NCI-H524 (cell line): ENCODE results near the gene COMMD9.
A peak's percentile ranks its signal among the peaks of the same experiment; 100 is the strongest.

Source experiments
- DNase-seq, 2 experiments: peaks; one replicate each; lab custom pipeline; 2025; lab: John Stamatoyannopoulos, UW

The COMMD9 gene

GRCh38 chr11:36257351-36257750 is 31.9 kb downstream of the COMMD9 start:
- DNase-seq: no peak

GRCh38 chr11:36254713-36255112 is 34.5 kb downstream of the COMMD9 start:
- DNase-seq: no peak

- peak; percentile 96 to 98 for DNase-seq
Measured at GRCh38 chr11:36253238-36253637, 36.0 kb downstream of the COMMD9 start.

DNA sequence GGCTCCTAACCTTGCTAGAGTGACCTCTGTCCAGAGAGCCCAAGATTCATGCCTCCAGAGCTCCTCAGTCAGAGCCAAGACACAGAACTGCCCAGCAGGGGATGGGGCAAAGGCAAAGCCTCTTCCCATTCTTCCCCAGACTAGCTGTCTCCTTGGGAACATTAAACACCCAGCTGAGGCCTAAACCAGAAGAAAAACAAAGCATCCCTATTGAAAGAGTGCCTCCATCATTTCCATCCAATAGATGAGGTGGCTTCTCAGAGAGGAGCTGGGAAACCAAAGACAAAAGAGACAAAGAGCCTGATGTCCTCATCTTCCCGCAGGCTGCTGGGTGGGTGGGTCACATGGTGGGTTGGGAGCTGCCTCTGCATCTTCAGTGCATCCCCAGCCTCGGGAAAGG is 37.4 kb downstream of the COMMD9 start:
- DNase-seq: no peak

GRCh38 chr11:36249246-36249645 is 40.0 kb downstream of the COMMD9 start:
- DNase-seq: no peak

- DNase-seq: peak; percentile 7 to 63
Measured at GRCh38 chr11:36248436-36248835, 40.8 kb downstream of the COMMD9 start.

DNA sequence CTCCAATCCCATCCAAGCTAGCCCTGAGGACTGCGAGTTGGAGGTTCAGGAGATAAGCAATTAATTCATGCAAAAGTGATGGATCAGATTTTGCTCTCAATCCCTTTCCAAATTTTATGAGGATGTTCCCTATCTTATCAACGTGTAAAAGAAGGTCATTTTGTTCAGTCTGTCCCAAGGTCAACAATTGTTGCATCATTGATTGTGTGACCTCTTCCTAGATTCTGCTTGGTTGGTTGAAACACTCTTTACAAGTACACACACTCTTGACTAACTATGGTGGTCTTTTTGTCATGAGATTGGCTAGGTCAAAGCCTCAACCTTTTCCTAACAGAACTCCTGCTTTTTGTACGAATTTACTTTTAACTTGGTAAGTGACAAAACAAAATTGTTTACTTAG is 41.7 kb downstream of the COMMD9 start:
- DNase-seq: no peak

DNA sequence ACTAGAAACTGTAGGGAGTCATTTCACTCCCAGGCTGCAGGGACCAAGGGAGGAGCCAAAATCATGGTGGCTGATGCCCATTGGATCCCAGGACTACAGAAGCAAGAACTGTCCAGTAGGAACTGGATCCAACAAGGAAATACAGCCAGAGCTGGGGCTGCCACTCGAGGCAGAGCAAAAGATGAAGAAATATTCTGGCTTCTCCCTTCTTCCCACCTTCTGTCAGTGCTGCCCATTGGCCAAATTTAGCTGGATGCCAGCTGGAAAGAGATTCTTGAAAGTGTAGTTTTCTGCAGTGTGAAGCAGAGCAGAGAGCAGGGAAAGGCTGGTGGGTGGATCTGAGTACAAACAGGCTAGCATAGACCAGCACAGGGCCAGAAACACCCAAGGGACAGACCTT is 45.6 kb downstream of the COMMD9 start:
- no peak for DNase-seq

DNA sequence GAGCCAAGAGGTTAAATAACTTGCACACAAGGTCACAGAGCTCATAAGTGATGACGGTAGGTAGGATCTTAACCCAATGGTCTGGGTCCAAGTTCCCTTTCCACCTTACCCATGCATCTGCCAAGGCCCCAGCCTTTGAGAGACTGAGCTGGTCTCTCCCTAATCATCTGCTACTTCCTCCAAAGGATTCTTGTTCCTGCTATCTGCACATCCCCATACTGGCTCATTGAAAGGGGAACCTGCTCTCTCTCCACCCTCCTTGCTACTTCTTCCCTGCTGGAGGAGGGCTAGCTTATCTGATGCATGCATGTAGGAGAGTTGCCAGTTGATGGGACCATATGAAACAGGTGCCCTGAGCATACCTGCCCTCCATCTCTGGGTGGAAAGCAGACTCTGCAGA is 47.7 kb downstream of the COMMD9 start:
- no peak for DNase-seq

- DNase-seq: peak in 1 of 2 experiments; percentile 13
Measured at GRCh38 chr11:36240801-36241200, 48.4 kb downstream of the COMMD9 start.

DNA sequence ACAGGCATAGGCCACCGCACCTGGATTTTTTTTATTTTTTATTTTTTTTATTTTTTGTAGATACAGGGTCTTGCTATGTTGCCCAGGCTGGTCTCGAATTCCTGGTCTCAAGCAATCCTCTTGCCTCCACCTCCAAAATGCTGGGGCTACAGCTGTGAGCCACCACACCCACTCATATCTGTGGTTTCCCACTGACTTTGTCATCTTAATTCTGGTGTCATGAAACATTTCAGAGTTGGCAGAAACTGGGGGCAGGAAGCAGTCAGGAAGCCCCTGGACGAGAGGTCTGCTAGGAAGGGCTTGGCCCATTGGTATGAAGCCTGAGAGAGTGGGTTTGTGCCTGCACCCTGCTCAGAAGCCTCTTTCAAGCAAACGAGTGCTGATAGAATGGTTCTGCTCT is 49.1 kb downstream of the COMMD9 start:
- DNase-seq: no peak

DNA sequence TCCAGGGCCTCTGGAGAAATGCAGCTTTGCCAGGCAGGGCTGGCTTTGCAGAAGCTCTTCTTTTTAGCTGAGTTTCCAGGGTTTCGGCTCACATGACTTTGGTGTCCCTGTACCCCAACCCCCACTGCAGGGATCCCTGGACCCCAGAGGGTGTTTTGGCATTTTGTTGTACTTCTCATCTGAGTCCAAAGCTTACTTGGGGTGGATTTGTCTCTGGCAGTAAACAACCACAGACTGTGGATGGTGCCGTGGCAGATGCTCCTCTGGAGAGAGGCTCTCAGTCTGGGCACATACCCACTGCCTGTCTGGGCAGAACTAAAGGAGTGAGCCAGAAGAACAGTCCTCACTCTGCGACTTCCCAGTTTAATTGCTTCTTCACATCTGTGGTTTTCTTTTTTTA is 49.6 kb downstream of the COMMD9 start:
- peak in 1 of 2 experiments; percentile 9 for DNase-seq

- no peak for DNase-seq
Measured at GRCh38 chr11:36238881-36239280, 50.3 kb downstream of the COMMD9 start.

- DNase-seq: no peak
Measured at GRCh38 chr11:36238036-36238631, 51.1 kb downstream of the COMMD9 start.

DNA sequence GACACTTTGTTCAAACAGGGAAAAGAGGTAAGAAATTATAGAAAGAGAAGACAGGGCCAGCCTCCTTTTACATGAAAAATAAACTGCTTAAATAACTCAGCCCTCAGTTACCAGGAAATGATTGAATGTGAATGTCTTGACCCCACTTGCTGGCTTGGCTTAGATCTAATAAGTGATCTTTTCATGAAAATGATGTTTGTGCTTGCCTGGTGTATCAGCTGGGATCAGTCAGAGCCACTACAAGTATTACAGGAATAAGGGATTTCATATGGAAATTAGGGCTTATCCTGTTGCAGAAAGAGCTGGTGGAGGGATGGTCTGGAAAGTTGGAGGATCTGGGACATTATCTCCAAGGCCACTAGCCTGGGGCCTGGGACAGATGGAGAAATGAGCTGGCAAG is 51.8 kb downstream of the COMMD9 start:
- no peak for DNase-seq

GRCh38 chr11:36235750-36236149 is 53.5 kb downstream of the COMMD9 start:
- DNase-seq: no peak

GRCh38 chr11:36234825-36235224 is 54.4 kb downstream of the COMMD9 start:
- DNase-seq: peak in 1 of 2 experiments; percentile 12

- no peak for DNase-seq
Measured at GRCh38 chr11:36233204-36233603, 56.0 kb downstream of the COMMD9 start.

DNA sequence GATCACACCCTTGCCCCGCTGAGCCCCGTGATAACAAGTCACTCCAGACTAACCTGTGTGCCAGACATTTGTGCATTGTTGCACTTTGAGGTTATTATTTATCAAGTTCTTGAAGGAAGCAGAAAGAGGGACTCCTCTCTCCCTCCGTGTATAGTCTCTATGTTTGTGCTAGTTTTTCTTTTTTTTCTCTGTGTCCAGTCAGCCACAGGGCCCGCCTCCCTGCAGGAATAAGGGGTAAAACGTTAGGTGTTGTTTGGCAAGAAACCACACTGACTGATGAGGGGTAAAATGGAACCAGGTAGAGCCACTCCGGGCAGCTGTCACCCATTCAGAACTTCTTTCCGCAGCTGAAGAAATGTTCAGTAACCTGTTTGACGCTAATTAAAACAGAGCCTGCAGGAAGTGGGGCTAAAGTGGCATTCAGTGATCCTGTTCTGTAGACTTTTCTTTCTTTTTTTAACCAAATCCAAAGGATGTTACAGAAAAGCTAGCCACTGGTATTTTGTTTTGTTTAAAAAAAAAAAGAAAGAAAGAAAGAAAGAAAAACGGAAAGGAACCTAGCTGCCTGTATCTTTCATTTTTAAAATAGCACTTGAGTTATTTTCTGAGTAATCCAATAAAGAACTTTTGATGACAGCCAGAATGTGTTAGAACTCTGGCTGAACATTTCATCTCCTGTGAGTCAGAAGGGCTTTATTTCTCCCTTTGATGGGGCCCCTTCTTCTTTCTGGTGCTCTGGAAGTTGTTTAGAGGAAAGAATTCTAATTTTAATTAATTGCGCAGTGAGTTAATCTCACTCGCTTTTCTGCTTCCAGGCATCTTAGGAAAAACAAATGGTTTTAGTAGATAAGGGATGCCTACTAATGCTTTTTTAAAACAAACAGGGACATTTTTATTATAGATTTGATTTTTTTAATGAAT is 58.2 kb downstream of the COMMD9 start:
- peak in 1 of 2 experiments; percentile 4 for DNase-seq

DNA sequence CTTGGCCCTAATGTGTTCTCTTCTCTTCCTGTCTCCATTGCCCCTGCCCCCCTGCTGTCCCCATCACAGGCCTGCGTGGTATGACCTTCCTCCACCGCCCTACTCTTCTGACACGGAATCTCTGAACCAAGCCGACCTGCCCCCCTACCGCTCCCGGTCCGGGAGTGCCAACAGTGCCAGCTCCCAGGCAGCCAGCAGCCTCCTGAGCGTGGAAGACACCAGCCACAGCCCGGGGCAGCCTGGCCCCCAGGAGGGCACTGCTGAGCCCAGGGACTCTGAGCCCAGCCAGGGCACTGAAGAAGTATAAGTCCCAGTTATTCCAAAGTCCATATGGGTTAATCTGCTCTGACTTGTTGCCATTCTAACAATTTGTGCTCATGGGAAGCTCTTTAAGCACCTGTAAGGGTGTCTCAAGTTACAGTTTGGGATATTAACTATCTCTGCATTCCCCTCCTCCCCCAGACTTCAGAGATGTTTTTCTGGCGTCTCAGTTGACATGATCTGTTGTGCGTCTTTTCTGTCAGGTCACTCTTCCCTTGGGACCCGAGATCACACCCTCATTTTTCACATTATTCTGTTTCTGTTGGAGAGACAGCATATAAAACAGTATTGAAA is 60.0 kb downstream of the COMMD9 start:
- peak; percentile 78 to 92 for DNase-seq

DNA sequence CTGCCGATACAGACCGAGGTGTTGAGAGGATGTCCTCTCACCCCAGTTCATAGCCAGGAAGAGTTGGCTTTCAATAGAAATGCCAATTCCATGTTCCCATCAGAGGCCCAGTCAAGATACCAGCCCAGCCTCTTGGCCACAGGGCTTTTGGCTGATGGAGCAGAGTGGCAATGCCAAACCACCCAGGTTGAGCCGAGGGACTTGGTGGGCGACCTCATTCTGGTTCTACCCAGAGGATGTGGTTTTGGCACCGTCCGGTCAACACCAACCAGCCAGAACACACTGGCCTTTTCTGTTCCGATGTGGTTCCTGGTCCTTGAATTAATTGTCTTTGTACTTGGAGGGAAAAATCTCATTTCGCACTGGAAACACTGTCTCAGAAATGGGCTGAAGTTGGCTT is 60.5 kb downstream of the COMMD9 start:
- no peak for DNase-seq

DNA sequence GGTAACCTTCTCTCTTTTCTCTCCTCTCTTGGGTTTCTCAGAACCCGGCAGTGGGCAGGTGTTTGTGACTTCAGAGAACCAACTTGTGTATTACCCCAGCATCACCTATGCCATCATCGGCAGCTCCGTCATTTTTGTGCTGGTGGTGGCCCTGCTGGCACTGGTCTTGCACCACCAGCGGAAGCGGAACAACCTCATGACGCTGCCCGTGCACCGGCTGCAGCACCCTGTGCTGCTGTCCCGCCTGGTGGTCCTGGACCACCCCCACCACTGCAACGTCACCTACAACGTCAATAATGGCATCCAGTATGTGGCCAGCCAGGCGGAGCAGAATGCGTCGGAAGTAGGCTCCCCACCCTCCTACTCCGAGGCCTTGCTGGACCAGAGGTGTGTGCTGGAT is 62.2 kb downstream of the COMMD9 start:
- DNase-seq: no peak
